ENCODE data around the gene WLS.

WLS gene

DNA sequence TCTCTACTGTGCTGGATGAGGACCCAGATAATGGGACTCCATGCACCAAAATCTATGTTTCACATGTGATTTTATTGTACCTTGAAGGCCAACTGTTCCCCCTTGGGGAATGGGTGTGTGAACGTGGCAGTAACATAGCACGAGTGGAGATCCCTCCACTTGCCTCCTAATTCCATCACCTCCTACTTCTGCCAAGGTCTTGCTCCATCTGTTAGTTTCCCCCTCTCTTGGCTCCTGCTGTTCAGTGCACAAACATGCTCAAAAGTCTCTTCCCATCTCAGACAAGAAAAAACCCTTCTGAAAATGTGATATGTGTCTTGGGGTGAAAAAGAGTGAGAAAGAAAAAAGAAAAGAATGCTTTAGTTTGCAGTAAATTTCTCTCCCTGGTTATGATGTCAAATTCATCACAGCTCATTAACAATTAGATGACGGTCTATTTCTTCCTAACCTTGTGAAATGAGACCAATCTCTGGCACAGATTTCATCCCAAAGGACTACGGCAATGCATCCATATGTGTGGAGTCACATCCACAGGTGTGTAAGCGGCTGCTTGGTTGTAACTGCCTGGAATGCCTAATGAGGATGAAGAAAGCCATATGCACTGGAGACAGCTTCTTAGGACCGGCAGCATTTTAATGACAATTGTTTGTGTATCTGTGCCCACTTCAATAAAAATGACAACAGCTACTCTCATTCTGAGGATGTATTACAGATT lies 102.6 kb downstream of the WLS start:
- DNase-seq = no peak

DNA sequence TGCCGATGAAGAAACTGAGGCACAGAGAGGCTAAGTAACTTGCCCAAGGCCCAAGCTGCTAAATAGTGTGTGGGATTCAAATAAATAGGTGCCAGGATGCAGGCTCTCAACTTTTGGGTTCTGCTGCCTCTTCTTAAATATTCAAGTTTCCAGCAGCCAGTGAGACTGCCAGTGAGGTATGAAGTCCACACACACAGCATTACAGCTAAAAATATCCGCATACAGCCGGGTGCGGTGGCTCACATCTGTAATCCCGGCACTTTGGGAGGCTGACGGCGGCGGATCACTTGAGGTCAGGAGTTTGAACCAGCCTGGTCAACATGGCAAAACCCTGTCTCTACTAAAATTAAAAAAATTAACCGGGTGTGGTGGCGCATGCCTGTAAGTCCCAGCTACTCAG lies 103.5 kb downstream of the WLS start:
- no peak for DNase-seq

DNA sequence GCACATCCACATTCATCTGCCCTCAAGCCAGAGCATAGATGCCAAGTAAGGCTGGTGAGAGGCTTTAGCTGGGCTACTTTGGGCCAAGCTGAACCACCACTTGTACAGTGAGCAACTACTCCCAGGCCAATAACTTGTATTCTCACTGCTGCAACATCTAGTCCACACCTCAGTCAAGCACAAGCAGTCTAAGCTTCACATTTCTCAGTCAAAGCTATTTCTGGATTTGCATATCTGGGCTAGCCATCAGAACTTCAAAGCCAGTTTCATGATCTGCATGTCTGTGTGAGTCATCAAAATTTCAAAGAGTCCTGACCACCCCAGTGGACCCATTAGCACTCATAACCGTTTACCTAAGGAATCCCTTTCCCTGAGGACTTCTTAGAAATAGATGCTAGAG lies 104.2 kb downstream of the WLS start:
- DNase-seq = no peak

DNA sequence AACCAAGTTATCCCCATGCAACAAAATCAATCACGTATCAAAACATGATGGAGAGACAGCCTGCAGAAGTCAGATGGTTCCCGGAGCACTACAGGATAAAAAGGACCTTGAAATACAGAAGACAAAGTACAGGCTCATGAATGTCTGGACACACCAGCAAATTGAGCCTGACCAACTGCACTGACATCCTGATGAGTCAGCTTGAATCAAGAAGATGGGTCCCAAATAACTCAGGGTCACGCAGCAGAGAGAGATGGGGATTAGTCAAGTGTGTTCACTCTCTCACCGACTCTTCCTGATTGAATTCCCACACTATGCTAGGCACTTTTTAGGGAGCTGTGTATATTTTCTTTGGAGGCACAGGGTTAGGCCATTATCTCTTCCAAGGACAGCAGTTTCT lies 110.8 kb downstream of the WLS start:
- DNase-seq = no peak

DNA sequence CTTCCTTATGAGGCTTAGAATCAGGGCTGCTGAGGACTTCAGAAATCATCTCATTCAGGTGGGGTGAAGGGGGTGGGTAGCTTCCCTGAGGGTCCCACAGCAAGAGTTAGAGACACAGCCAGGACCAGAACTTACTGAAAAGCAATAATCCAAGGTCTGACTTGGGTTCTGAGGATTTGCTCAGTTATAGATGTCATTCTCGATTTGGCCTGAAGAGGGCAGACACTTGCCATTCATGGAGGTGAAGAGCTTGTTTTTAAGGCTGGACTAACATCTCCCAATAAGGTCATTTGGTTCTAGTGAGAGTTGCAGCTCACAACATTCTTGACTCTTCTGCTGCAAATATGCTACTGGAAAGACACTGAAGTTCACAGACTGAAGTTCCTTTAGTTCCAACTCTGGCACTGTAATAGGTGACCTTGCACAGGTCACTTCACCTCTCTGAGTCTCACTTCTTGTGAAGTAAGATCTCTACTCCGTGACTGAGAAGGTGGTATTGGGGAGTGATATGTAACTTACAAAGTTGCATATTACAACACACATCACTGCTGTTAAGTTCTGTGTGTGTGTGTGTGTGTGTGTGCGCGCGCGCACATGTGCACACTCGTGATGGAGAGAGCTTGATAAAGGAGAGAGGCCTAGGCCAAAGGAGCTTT lies 112.1 kb downstream of the WLS start:
- DNase-seq = peak; percentile 30

DNA sequence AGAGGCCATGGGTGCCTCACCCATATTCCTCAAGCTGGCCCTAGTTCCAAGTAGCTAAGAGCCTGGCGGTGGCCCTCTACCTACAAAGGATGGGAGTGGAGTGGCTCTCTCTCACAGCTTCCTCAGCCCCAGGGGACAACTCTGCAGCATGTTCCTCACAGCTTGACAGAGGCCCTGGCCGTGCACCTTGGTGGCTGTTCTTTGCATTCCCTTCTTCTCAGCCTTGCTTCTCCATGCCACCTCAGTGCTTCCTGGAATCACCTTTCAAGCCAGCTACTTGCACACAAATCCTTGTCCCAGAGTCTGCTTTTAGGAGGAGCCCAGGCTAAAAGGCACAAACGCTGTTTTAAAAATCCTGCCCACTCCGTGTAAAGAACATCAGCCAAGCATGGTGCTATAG lies 112.9 kb downstream of the WLS start:
- no peak for DNase-seq

DNA sequence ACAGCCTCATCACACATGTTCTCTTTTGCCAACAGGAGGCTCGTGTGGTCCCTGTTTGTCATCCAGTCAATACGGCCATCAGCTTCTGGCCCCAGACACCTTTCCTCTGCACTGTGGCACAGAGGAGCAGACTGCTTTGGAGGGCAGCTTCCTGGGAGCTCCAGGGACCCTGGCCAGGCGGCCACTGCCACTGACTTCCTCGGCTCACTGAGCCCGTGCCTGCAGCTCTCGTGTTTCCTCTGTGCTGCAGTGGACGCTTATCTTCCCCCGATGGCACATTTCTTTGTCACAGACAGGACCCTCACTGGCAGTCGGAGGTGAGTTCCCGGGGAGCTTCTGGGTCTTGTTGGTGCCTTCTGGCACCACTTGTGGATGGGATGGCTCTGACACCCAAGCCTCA lies 114.9 kb downstream of the WLS start:
- DNase-seq = no peak

DNA sequence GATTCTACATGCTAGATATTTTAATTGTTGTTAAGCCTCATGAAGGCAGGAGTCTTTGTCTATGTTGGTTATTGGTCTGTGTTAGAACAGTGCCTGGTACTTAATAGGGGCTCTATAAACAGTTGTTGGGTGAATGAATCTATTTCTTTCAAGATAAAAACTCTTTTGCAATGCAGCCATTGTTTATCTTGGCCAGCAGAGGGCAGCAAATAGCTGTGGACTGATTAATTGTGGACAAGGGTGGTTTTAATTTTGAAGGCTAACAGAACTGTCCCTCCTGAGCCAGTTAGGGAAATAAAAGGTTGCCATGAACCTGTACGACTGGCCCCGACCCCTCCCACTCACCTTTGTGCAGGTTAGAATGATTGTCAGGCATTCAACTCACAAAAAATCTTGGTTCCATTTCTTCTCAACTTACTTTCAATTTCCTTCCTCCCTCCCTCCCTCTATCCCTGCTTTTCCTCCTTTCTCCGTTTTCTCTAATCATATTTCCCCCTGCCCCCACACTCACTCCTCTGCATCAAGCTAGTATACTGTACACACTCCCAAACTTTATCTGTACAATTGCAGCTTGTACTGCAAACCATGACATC lies 115.6 kb downstream of the WLS start:
- DNase-seq = peak; percentile 65

DNA sequence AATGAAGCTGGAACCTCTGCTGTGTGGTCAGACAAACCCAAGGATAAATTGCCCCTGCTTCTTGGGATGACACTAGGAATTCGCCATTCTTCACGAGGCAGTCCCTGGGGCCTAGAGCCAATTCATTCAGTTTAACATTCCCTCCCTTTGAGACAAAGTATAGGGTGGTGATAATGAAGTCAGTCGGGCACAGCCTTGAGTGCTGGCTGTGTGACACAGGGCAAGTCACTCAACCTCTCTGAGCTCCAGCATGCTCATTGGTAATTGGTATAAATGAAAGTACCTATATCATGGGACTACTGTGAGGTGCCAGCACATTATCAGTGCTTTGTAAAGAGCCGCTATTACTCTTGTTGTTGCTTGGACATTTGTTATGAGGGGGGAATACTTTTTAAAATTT lies 117.0 kb downstream of the WLS start:
- DNase-seq = no peak

DNA sequence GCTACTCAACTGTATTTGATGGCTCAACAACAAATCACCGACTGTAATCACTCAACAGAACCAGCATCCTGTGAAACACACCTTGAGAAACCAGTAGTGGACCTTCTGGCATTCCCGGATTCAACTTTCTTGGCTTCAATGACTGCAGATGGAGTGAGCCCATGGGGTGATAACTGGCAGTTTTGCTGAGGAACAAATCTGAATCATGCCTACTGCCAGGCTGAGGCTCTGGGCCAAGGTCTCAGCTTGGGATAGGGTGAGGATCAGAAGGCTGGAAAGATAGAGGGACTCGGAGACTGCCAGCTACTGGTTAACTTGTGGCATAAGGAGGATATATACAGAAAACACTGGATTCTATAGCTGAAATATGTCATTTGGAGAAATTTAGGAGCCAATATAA lies 118.4 kb downstream of the WLS start:
- no peak for DNase-seq

DNA sequence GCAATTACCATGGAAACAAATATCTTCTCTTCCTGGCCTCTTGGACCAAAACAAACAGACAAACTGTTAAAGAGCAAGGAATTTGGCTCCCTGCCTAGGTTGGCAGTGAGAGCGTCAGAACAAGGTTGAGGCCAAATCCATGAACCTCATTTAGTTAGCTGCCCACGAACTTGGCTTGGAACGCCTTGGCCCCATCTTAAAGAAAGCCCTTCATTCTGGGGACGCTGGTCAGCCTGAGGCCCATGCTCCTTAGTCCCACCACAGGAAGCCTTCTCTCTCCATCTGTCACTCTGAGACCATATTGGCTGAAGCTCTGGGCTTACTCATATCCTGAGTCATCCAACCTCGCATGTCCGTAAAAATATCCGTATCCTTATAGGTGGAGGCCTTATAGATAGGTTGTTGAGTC lies 119.5 kb downstream of the WLS start:
- DNase-seq = no peak

DNA sequence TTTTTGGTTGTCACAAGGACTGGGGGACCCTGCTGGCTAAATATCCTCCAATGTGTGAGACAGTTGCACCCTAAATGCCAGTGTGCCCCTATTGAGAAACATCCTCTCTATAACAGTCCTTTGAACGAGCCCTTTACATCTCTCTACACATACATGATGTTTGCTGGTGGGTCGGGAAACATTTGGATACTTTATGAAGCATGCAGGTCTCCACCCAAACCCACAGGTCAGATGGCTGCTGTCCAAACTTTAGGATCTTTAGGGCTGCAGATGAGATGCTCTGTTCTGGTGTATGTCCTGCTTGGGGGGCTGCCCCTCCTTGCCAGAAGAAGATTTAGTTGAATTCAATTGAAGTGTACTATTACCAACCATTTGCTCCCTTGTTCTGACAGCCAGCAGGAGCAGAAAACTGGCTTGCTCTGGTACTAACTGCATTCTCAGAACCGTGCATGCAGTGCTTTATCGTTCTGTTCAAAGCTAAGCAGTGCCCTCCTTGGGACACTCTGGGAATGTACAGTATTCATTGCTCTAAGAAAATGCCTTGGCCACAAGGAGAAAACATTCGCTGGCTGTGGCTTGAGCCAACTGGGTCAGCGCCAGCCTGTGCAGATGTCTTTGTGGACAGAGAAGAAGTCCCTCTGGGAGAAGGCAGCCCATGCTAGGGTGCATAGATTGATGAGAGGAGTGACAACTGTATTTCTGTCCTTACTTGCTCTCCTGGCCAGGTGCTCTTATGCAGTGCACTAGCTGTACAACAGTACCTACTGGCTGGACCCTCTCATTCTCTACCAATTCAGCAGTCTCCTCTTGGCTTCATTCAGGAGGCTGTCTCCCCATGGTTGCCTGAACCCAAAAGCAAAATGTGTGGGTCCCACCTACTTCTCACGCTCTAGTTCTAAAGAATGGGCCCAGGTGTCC lies 120.5 kb downstream of the WLS start:
- no peak for DNase-seq

DNA sequence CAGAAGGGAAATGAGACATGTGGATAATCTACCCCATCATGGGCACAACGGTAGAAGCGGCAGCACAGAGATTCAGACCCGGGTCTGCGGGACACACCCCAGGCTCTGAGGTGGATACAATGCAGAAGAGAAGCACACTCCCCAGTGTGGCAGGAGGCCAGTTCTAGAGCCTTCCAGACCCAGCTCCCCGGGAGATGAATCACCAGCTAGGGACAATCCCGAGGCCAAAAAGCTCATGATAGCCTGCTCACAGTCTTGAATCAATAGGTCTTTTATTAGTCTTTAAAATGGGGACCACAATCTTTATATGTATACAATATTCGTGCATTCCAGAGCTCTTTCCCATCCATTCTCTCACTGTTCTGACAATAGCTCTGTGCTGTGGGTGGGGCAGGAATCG lies 124.6 kb downstream of the WLS start:
- no peak for DNase-seq

DNA sequence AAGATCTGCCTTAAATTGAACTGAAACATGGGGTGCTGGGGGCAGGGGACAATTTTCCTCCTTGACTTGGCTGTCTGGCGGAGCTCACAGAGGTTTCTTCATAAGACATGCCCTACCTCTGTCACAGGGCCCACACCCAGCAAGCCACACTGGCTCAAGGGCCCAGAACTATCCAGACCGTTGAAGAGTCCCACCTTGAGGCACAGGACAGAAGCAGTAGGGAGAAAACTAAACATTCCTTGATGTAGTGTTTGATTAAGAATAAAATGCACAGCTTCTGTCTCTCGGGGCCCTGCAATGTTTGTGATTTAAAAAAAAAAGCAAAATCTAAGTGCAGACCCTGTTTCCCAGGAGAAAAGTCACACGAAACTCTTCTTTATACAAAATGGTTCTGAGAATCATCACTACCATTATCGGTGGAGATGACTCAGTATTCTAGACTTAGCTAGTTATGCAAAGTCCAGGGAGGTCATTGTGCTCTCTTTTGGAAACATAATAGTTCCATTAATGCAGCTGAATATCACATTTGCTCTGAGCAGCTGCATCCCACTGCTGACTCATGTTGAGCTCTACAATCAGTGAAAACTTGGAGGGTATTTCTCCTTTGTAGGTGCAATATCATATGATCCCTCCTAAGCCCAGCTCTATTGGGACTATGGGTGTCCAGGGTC lies 128.3 kb downstream of the WLS start:
- DNase-seq = no peak

DNA sequence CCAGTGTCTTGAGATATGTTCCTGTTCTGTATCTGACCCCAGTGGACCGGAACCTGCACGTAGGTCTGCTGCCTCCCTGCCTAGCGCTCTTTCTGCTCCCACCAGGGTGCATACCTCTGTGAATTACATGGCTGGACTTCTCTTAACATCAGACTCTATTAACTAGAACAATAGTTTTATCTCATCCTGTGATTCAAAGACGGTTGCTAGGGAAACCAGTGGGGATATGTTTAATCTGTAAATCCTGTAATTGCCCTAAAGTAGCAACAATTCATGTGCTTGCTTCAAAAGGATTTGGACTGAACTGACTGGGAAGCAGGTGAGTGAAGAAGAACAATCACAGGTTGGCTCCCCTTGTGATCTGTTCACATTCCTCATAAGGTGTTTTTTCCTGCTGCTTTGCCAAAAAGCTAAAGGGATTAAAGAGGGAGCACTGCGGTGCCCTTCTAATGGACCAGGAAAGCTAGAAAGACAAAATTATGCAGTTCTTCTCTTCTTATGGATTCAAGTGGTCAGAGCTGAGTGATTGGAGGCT lies 129.2 kb downstream of the WLS start:
- no peak for DNase-seq

DNA sequence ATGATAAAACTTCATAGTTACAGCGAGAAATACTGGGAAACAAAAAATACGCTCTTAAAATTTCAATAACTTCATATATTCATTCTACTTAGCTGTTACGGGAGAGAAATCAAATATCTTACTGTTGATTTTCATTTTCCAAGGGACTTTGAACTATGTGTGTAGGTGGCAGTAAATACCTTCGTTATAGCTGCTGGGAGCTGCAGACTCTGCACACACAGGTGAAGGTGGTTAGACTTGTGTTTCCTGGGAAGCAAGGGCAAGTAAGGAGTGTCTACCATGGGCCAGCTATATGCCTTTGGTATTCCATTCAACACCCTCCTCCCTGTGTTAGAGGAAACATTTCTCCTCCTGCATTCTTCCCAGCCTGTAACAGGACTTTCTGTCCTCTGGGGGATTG lies 130.5 kb downstream of the WLS start:
- DNase-seq = no peak

DNA sequence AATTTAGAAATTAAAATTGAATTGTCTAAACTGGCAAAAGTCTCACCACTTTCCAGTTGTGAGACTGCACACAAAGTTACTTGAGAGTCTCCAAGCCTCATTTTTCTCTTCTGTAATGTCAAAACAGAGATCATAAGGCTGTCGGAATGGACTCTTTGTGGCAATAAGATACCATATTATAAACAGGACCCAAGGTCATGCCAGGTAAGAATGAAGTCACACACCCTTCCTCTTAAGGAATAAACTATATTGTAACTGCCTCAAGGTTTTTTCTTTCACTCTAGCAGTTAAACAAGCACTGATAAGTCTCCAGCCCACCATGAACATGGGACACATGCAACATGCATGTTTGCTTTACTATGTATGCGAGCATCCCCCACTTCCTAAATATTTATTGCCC lies 131.8 kb downstream of the WLS start:
- no peak for DNase-seq

DNA sequence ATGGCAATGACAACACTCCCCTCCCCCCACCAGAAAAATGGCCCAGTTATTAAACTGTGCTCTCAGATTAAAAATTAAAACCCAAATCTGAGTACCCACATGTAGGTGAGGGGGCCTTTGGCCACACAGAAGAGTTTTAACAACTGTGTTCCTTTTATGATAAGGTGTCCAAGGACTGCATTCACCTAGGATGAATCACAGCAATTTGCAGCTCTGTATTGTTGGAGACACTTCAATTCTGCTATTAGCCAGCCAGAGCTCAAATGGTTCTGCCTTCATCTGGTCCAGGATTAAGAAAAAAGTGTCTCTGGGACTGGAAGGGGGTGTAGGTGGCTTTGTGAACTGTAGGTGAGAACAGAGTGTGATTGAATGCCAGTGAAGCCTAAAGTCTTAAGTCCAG lies 138.6 kb downstream of the WLS start:
- DNase-seq = no peak

DNA sequence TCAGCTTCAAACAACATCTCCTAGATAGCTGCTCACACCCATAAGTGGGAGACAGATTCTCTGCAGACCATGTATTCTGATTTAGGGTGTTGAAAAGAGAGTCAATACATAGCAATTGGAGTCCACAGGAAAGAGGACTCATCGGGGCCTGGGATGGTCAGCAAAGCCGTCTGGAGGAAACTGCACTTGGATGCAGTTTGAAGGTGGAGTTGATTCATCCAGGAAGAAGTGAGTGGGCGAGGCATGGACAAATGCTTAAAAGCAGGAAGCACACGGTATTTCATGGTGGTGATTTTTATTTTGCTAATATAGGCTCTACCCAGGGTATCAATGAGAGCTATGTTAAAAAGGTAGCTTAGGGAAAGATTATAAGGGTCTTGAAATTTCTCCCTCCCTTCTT lies 145.1 kb downstream of the WLS start:
- no peak for DNase-seq

DNA sequence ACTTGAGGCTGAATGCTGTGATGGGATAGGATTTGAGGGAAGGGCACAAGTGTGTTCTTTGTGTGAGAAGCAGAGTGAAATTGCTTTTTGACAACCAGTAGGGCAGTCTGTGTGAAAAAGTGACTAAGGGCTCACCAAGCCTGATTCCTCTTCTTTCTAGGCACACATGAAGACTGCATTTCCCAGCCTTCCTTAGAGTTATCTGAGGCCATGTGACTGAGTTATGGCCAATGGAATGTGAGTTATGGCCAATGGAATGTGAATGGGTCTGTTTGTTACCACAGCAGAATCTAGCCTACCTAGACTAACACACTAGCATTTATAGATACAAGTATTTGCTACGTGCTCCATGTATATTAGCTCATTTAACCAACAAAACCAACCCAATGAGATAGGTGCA lies 146.6 kb downstream of the WLS start:
- DNase-seq = no peak

DNA sequence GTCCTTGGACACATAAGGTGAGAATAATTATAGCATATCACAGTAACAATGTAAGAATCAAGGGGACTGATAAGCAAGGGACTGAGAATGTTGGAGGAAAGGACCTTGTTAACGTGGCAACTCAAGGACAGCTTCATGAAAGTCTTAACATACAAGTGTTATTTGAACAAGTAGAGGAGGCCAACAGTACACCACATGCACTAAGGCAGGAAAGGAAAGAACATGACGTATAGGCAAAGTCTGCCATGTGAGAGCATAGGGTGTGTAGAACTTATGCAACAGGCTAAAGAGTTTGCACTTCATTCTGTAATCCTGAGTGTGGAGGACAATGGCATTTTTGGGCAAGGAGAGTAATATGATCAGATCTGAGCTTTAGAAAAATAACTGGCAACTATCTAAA lies 148.6 kb downstream of the WLS start:
- DNase-seq = no peak

DNA sequence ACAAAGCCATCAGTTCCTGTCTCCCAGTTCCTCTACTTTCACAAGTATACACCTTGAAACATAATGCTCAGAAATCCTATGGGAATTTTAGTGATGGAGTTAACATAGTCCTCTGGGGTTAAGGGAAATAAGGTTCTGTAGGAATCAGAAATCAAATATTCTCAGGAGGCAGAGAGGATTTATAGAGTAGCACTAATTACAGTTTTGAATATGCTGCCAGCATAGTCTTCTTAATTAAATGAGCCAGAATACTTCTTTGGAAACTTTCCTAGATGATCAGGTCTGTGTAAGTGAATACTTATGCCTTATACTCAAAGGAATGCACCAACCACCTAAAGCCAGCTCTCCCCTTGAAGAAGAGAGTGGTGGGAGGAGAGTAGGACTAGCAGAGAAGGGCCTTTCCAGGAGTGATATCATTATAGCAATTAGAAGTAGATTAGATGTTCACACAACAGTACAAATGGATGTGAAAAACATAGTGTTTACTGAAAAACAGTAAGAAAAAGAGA lies 150.5 kb downstream of the WLS start:
- no peak for DNase-seq

DNA sequence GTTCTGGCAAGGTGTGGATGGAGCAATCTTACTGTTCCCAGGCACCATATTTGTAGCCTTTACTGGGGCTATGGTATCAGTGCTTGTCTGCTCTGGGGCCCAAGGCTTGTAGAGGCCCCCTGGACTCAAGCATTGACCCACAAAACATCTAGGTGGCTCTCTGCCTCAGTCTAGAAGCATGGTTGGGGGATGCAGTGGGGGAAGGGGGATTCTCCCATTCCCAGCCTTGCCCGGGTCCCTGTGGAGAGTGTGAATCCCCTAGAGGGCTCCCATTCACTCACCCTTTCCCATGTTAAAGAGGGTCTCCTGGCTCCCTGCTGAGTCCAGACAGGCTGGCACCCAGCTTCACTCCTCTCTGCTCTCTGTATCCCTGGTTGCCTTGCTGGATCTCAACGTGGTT lies 153.7 kb downstream of the WLS start:
- DNase-seq = no peak
